HUES6 (cell line): ENCODE data around the gene RNU5D-1.

Experiments used
- H3K27ac ChIP-seq: 2 replicates; pipeline ENCODE4 v1.7.0; 2013; ENCODE audit warnings: low read depth, mild to moderate bottlenecking, low read length, inconsistent platforms
- H3K27me3 ChIP-seq: 2 replicates; pipeline ENCODE4 v1.6.1; 2013; ENCODE audit warnings: low read length; ENCODE audit not compliant: control insufficient read depth, insufficient read depth
- H3K36me3 ChIP-seq: 2 replicates; pipeline ENCODE4 v1.6.1; 2013; ENCODE audit warnings: low read length; ENCODE audit not compliant: control insufficient read depth, insufficient read depth
- H3K4me1 ChIP-seq: 2 replicates; pipeline ENCODE4 v1.6.1; 2013; ENCODE audit warnings: low read length; ENCODE audit not compliant: control insufficient read depth, insufficient read depth
- H3K4me3 ChIP-seq: 2 replicates; pipeline ENCODE4 v1.5.1; 2013; ENCODE audit warnings: low read depth, low read length
- H3K9ac ChIP-seq: one replicate; pipeline ENCODE4 v1.6.1; 2013; ENCODE audit warnings: mild to moderate bottlenecking, low read length
- H3K9me3 ChIP-seq: 2 replicates; pipeline ENCODE4 v1.6.1; 2013; ENCODE audit warnings: low read depth, low read length; ENCODE audit not compliant: control insufficient read depth, insufficient read depth

Gene RNU5D-1

DNA sequence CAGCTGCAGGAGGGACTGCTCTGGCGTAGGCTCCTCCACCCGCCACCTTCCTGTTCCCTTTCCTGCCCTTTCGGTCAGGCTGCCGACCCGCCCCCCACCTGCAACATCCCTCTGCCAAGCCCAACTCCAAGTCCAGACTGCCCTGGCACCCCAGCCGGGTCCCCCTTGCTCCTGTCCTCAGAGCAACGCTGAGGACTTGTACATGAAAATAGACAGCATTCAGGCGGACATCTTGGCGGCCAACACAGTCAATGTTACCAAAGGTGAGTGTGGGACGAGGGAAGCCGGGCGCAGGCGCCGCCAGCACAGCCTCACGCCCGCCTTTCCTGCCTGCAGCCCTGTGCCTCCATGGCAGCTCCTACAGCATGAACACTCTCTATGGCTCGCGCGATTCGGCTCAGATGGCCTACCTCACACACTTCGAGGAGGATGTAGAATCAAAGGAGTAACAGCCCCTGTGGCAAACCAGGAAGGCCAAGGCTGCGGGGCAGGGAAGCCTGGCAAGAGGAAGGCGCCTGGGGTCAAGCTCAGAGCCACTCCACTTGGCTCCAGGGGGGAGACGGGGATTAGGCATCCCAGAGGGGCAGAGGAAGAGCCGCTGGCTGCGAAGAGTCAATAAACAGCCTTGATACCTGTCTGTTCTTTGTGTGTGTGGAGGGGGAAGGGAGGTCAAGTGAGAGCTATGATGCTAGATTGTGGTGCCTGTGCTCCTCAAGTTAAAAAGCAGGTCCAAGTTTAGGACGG lies 5.8 kb downstream of the RNU5D-1 start:
- Histone ChIP-seq H3K36me3 (no peaks in the 10 kb centered on the region), H3K4me3 (no peak overlapping the region), H3K9ac (no peak overlapping the region), H3K9me3 (no peaks in the 10 kb centered on the region), H3K27me3 (no peaks in the 10 kb centered on the region), H3K4me1 (peaks cover 7% of the 10 kb centered on the region), H3K27ac (no peak overlapping the region)

- no peaks in the 10 kb centered on the region for H3K36me3 ChIP-seq
- H3K4me3 ChIP-seq, result no peak overlapping the region
- H3K27ac ChIP-seq, result no peak overlapping the region
- no peaks in the 10 kb centered on the region for H3K27me3 ChIP-seq
- no peak overlapping the region for H3K9ac ChIP-seq
- H3K9me3 ChIP-seq, result no peaks in the 10 kb centered on the region
- H3K4me1 ChIP-seq, result peaks cover 7% of the 10 kb centered on the region
Measured at GRCh38 chr1:44724296-44724954, 6.5 kb downstream of the RNU5D-1 start.

GRCh38 chr1:44723496-44724295 lies 7.3 kb downstream of the RNU5D-1 start:
- H3K36me3 ChIP-seq, result no peaks in the 10 kb centered on the region
- no peak overlapping the region for H3K4me3 ChIP-seq
- H3K27me3 ChIP-seq, result no peaks in the 10 kb centered on the region
- no peak overlapping the region for H3K27ac ChIP-seq
- H3K9me3 ChIP-seq, result no peaks in the 10 kb centered on the region
- peaks cover 7% of the 10 kb centered on the region for H3K4me1 ChIP-seq
- H3K9ac ChIP-seq, result no peak overlapping the region

DNA sequence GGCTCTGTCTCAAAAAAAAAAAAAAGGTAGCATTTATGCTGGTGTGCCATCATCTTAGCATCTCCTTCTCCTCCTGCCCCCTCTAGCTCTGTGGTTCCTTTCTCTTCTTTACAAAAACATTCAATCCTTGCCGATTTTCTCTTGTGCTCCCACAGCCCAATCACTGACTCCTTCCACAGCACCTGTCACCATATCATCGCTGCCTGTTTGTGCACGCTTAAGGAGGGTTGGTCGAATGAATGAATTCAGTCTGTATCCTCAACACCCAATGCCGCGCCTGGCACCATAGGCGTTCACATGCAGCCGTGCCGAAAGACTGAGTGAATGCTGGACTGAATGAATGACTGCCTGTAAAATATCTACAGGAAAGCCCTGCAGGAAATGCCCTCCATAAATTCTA lies 7.9 kb downstream of the RNU5D-1 start:
- Histone ChIP-seq H3K9ac (no peak overlapping the region), H3K27me3 (no peaks in the 10 kb centered on the region), H3K27ac (no peak overlapping the region), H3K9me3 (no peaks in the 10 kb centered on the region), H3K4me3 (no peak overlapping the region), H3K4me1 (peaks cover 7% of the 10 kb centered on the region), H3K36me3 (no peaks in the 10 kb centered on the region)

- Histone ChIP-seq H3K27me3 (no peaks in the 10 kb centered on the region), H3K27ac (peak overlapping the region; percentile 97), H3K4me1 (peaks cover 7% of the 10 kb centered on the region), H3K4me3 (no peak overlapping the region), H3K9ac (peak overlapping the region; percentile 90), H3K36me3 (no peaks in the 10 kb centered on the region), H3K9me3 (no peaks in the 10 kb centered on the region)
Measured at GRCh38 chr1:44721485-44722361, 9.2 kb downstream of the RNU5D-1 start.

DNA sequence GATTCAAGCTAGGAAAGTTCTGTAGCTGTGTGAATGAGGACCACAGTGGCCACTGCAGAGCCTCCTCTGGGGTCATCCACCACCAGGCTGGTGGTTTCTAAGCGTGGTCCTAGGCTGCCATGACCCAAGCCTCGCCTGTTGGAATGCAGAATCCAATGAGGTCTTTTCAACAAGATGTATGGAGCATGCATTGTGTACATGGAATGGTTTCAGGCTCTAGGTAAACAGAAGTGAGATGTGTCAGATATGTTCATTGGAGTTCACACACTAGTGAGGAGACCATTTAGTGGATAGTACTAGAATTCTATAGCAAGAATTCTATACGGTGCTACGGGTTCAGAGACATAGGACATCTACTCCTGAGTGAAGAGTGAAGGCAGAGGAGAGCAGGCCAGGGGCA lies 10.7 kb downstream of the RNU5D-1 start:
- H3K9me3 ChIP-seq, result no peaks in the 10 kb centered on the region
- no peaks in the 10 kb centered on the region for H3K36me3 ChIP-seq
- no peak overlapping the region for H3K27ac ChIP-seq
- H3K4me1 ChIP-seq, result peaks cover 4% of the 10 kb centered on the region
- H3K27me3 ChIP-seq, result no peaks in the 10 kb centered on the region
- no peak overlapping the region for H3K9ac ChIP-seq
- no peak overlapping the region for H3K4me3 ChIP-seq

DNA sequence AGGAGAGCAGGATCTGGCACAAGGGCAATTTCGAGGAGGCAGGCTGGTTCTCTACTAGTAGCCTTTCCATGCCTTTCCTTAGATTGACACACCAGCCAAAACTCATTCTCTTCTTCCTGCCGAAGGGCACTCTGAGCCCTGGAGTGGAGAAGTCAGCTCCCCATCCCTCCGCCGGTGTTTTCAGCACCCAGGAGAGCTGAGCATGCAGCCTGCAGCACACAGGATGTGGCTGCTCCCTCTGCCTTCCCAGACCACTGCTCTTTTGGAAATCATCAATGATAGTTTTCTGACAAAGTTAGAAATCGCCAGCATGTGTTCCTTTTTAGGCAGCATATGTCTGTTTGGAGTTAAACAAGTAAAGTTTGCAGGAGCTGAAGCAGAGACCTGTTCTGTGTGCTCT lies 11.7 kb downstream of the RNU5D-1 start:
- no peak overlapping the region for H3K4me3 ChIP-seq
- H3K4me1 ChIP-seq, result peaks cover 3% of the 10 kb centered on the region; the same call in 1 of the 2 replicates
- no peaks in the 10 kb centered on the region for H3K27me3 ChIP-seq
- no peaks in the 10 kb centered on the region for H3K36me3 ChIP-seq
- H3K9ac ChIP-seq, result no peak overlapping the region
- no peak overlapping the region for H3K27ac ChIP-seq
- no peaks in the 10 kb centered on the region for H3K9me3 ChIP-seq

DNA sequence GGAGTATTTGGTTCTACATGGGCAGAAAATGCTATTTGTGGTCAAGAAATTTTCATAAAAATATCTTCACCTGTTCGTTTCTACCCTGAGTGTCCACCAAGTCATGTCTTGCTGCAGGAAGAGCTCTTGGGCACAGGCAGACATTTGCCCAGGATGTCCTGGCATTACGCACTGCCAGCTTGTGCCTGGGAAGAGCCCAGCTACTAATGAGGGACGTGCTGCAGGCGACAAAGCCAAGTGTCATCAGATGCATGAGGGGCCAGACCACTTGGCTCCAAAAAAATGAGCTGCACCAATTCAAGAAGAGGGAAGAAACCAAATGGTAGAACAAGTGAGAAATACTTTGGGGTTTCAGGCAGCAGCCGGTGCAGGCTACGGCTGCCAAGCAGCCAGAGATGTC lies 12.9 kb downstream of the RNU5D-1 start:
- Histone ChIP-seq H3K9ac (no peak overlapping the region), H3K4me3 (no peak overlapping the region), H3K4me1 (peaks cover 3% of the 10 kb centered on the region; the same call in 1 of the 2 replicates), H3K27ac (no peak overlapping the region), H3K36me3 (no peaks in the 10 kb centered on the region), H3K27me3 (no peaks in the 10 kb centered on the region), H3K9me3 (no peaks in the 10 kb centered on the region)

- peaks cover 3% of the 10 kb centered on the region; the same call in 1 of the 2 replicates for H3K4me1 ChIP-seq
- no peaks in the 10 kb centered on the region for H3K9me3 ChIP-seq
Measured at GRCh38 chr1:44717653-44718052, 13.3 kb downstream of the RNU5D-1 start.

DNA sequence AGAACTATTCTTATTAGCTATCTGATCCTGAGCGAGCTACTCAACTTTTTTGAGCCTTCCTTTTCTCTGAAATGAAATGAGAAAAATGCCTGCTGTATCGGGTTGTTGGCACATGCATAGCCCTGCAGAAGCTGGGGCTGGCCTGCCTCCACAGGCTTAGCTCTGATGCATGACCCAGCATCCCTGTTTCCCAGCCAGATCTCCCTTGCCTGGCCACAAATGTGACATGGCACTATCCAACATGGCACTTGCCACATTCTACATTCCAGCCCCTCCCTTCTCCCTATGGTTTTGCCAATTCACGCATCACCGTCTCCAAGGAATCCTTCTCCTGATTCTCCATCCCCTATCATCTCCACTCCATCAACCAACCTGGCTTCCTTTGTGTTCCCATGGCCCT lies 13.8 kb downstream of the RNU5D-1 start:
- Histone ChIP-seq H3K9me3 (no peaks in the 10 kb centered on the region), H3K27ac (no peak overlapping the region), H3K4me1 (peaks cover 3% of the 10 kb centered on the region; the same call in 1 of the 2 replicates), H3K36me3 (no peaks in the 10 kb centered on the region), H3K9ac (no peak overlapping the region), H3K27me3 (no peaks in the 10 kb centered on the region), H3K4me3 (no peak overlapping the region)

More at GRCh38 chr1:44717653-44718052, 13.3 kb downstream of the RNU5D-1 start:
- Histone ChIP-seq H3K27me3 (no peaks in the 10 kb centered on the region), H3K36me3 (no peaks in the 10 kb centered on the region), H3K9ac (no peak overlapping the region), H3K27ac (no peak overlapping the region), H3K4me3 (no peak overlapping the region)
